ENCODE data around the gene FOXN3.
A peak's percentile ranks its signal among the peaks of the same experiment; 100 is the strongest.

Gene FOXN3

GRCh38 chr14:89430391-89431236 lies 13.6 kb upstream of the FOXN3 start:
- peak; percentile 32 for DNase-seq

DNA sequence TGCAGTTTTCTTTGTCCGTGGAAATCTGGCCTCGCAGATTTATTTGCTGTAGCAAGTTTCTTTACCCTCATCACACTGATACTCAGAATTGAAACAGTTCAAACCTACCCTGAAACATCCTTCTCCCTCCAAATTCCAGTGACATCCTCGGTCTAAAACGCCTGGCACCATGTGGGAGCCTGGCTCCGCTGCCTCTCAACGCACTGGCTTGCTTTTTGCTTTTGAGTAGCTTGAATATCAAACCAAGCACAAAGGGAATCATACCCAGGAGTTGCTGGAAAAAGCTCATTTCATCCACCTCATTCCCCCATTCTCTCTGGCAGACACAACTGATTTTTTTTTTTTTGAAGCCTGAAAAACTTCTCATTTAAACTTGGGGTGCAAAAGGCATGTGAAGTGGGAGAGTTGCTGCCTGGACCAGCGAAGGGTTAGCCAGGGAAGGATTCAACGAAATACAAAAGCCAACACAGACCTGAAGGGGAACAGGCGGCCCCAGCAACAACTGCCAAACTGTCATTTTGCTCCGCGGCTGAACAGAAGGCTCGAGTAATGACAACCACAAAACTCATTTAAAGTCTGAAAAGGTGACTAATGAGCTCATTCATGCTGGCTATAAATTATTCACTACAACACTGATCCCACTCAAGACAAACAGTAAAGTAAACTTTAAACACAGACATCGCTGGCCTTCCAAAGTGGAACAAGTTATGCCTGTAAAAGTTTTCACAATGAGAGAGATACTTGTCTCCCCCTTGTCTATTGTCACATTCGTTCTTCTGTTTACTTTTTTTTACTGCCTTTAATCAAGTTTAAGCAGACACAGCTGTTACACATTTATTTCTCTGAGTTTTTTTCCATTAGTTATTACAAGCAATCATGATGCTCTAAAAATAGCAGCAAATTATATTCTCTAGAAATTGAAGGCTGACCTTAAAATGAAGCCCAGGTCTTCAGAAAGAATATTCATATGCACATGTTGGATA lies 12.5 kb upstream of the FOXN3 start:
- DNase-seq = peak; percentile 63

DNA sequence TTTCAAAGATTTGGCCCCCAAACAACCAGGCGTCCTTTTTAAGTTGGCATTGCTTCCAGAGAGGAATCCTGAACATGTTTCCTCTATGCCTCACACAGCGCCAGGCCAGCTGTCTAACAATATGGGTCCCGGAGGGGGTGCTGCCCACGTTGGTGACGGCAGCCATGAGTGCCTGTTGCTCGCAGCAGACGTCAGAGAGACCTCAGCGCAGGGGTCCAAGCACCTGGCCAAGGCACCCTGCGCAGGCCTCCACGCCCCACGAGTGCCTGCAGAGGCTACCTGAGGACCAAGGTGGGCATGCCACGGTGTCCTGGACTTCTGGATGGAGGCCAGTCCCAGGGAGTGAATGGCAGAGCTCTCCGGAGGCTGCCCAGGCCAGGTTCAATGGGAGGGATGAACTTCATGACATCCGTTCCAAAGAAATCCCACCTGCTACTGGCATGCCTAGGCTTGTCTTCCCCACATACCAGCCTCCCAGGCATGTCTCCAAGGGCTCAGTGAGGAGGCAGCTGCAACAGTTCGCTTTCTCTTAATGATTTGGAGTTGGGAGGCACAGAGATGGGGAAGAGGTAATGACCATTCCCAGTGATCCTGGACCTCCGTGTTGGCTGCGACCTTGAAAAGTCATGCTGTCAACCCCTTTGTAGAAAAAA lies 11.6 kb upstream of the FOXN3 start:
- no peak for DNase-seq

DNA sequence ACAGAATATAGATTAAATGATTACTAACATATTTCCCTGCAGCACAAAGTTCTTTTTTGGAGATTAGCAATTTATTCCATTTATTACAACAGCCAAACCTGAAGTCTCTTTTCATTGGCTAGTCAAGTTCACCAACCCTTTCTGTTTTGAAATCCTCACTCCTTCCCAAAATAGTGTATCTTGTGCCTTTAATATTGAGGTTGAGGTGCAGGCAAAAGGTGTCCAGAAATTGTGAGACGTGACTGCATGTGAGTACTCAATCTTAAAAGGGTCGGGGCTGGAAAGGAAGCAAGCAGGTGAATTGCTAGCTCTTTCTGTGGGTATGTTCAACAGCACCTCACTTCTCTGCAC lies 11.1 kb upstream of the FOXN3 start:
- no peak for DNase-seq

- DNase-seq = no peak
Observed at GRCh38 chr14:89427426-89428172, 10.6 kb upstream of the FOXN3 start.

DNA sequence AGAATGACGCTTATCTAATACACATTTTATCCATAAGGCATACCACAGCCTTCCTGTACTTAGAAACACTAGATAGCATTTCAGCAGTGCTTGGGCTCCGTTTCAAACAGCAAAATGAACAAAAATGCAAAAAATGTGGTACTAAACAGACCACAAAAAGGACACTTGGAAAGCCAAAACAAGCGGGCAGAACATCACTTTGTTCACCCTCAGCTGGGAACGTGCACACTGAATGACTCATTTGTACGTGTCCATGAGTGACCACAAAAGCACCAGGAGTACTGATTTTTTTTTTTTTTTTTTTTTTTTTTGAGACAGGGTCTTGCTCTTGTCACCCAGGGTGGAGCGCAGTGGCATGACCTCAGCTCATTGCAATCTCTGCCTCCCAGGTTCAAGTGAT lies 8.9 kb upstream of the FOXN3 start:
- peak; percentile 10 for DNase-seq

- DNase-seq = no peak
Observed at GRCh38 chr14:89424241-89424640, 7.2 kb upstream of the FOXN3 start.

DNA sequence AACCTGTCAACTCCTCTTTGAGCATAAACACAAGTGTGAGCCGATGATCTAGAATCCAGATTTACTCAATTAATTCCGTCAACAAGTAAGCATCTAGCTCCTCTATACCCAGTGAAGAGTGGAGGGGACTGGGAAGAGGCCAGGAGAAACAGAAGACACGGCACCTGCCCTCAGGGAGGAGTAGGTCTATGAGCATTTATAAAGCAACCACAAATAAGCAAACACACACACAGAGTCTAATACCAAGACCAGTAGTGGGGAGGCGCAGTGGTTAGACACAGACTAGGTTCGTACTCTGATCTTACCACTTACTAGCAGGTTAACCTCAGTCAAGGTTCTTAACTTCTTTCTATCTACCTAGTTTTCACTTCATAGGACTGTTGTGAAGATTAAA lies 5.9 kb upstream of the FOXN3 start:
- no peak for DNase-seq

GRCh38 chr14:89422181-89422951 lies 5.3 kb upstream of the FOXN3 start:
- DNase-seq = peak; percentile 50

DNA sequence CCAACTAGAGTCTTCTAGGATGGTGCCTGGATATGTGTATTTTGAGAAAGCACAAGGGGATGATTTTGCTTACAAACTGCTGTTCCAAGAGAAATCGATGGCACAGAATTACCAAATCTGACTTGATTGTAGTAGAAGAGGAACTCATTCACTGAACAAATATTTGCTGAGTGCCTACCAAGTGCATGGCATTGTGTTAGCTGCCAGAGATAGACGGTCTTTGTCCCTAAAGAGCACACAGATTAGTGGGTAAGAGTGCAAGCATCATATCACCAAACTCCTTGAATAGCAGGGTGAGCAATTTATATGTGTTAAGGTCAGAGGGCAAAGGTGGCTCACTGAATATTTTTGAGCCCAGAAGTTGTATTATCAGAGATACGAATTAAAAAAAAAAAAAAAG lies 3.5 kb upstream of the FOXN3 start:
- DNase-seq = no peak

DNA sequence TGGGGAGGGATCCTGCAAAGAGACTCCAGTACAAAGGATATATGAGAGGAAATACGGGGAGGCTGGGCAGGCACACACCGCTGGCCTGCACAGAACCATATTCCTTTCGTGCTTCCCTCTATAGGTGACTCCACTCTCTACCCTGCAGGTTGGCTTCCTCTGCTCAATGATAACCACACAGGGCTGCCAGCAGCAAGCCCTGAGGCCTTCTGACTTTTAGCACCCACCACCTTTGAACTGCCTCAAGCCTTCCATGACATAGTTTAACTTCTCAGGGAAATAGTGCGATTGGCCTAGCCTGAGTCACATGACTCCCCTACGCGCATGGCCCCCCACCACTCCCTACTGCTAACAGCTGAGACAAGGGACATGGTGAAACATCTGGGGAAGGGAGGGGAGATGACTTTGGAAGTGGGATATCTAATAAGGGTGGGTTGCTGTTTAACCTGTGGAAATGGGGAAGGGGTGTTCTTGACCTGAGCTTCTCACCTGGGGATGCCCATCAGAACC lies 3.0 kb upstream of the FOXN3 start:
- DNase-seq = no peak

- no peak for DNase-seq
Observed at GRCh38 chr14:89418976-89419375, 1.9 kb upstream of the FOXN3 start.

GRCh38 chr14:89418452-89418851 lies 1.4 kb upstream of the FOXN3 start:
- no peak for DNase-seq

DNA sequence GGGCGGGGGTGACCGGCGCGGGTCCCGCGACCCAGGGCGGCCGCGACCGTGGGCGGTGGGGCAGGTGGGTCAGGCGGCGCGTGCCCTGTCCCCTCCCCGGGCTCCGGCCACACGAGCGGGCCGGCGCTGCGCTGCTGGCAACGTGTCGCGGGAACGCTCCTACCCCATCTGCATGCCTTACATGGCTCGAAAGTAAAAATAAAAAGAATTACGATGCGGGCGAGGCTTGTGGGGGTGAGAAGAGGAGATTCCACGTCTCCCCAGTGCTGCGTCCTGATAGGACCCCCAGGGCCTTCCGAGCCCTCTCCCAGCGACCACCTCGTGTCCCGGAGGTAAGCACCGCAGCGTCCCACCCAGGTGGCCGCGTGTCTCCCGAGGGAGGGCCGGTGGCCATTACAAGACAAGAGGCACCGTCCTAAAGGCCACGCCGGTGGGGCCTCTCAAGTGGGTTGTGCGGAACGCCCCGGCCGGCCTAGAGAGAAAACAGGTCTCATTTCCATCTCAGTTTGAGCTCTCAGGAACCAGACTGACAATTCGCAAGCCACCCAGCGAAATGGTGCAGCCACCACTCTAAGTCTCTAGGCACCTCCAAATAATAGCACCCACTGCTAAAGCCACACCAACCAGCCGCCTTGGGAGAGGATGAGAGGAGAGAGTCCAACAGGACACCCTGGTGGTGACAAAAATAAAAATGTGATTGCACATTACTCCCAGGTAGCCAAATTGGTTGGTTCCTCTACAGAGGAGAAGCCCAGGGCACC lies 612 bp upstream of the FOXN3 start:
- peak; percentile 63 for DNase-seq

GRCh38 chr14:89416002-89416995 lies 734 bp downstream of the FOXN3 start:
- DNase-seq = peak; percentile 95

GRCh38 chr14:89415159-89415558 lies 1.9 kb downstream of the FOXN3 start:
- DNase-seq = no peak

DNA sequence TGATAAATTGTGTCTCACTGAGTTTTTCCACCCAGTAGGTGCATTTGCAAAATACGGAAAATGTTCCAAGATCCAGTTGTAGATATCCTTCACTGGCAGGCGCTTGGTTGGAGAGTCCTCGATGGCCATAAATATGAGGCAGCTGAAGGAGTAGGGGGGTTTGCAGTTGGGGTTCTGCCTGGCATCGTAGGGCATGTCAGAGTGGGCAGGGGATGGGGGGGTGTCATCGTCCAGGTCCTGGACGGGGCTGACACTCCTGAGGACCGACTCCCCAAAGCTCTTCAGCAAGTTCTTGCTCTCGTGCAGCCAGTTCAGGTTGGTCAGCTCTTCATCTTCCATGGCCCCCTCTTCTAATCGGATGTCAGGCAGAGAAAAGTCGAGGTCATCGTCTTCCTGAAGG lies 5.1 kb downstream of the FOXN3 start:
- DNase-seq = no peak

DNA sequence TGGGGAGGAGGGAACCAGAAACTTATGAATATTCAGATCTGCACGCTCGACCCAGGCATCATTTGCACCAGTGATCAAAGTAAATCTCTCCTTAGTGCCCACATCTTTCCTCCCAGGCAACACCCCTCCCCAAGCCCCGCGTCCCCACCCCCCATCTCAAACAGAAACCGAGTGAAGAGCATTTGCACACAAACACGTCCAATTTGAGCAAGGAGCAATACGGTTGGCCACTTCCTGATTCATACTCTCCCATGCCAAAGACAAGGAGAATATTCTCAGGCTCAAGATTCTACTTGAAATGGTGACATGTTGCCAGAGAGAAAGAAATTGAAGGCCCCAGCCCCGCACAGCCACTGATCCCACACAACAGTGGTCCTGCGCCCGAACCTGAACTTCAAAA lies 7.1 kb downstream of the FOXN3 start:
- DNase-seq = no peak

GRCh38 chr14:89408907-89409700 lies 7.9 kb downstream of the FOXN3 start:
- no peak for DNase-seq
